Activated T-cell treated with anti-CD3 and anti-CD28 coated beads for 1 hour (primary cell): ENCODE measurements around the gene ILF2.
"Not testable (repeated sequence)": the region's sequence is repeated elsewhere in the genome, so short reads cannot be mapped to it uniquely, and the experiment has no call there.

Experiments
- DNase-seq: peaks from one replicate; pipeline ENCODE4 v3.0.0-alpha.2; 2020; ENCODE audit warnings: low read depth

ILF2 gene

DNA sequence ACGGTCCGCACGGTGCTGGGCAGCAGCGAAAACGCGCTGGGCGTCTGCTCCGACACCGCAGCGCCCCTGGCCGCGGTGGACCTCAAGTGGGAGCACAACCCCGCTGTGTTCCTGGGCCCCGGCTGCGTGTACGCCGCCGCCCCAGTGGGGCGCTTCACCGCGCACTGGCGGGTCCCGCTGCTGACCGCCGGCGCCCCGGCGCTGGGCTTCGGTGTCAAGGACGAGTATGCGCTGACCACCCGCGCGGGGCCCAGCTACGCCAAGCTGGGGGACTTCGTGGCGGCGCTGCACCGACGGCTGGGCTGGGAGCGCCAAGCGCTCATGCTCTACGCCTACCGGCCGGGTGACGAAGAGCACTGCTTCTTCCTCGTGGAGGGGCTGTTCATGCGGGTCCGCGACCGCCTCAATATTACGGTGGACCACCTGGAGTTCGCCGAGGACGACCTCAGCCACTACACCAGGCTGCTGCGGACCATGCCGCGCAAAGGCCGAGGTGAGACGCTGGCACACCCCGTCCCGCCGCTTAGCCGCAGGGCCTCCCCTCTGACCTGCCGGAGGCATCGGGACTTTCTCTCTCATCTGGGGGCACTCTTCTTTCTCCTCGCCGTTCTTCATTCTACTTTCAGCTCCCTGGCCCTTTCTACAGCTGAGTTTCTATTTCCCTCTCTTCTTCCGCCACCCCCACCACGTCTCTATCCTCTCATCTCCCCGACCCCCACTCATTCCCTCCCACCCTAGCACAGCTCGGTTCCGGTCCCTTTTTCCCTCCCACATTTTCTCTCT, 8.7 kb upstream of the ILF2 start:
- DNase-seq: no peak

DNA sequence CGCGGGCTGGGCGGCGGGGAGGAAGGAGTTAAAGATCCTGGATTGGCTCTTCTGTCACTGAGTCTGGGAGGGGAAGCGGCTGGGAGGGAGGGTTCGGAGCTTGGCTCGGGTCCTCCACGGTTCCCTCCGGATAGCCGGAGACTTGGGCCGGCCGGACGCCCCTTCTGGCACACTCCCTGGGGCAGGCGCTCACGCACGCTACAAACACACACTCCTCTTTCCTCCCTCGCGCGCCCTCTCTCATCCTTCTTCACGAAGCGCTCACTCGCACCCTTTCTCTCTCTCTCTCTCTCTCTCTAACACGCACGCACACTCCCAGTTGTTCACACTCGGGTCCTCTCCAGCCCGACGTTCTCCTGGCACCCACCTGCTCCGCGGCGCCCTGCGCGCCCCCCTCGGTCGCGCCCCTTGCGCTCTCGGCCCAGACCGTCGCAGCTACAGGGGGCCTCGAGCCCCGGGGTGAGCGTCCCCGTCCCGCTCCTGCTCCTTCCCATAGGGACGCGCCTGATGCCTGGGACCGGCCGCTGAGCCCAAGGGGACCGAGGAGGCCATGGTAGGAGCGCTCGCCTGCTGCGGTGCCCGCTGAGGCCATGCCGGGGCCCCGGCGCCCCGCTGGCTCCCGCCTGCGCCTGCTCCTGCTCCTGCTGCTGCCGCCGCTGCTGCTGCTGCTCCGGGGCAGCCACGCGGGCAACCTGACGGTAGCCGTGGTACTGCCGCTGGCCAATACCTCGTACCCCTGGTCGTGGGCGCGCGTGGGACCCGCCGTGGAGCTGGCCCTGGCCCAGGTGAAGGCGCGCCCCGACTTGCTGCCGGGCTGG, 7.9 kb upstream of the ILF2 start, which contains the start of gene NPR1:
TSS of gene NPR1 (plus strand) at position 170 of the 818 bp plus-strand sequence. CDS start at position 591, 421 bp downstream.
- no peak for DNase-seq

DNA sequence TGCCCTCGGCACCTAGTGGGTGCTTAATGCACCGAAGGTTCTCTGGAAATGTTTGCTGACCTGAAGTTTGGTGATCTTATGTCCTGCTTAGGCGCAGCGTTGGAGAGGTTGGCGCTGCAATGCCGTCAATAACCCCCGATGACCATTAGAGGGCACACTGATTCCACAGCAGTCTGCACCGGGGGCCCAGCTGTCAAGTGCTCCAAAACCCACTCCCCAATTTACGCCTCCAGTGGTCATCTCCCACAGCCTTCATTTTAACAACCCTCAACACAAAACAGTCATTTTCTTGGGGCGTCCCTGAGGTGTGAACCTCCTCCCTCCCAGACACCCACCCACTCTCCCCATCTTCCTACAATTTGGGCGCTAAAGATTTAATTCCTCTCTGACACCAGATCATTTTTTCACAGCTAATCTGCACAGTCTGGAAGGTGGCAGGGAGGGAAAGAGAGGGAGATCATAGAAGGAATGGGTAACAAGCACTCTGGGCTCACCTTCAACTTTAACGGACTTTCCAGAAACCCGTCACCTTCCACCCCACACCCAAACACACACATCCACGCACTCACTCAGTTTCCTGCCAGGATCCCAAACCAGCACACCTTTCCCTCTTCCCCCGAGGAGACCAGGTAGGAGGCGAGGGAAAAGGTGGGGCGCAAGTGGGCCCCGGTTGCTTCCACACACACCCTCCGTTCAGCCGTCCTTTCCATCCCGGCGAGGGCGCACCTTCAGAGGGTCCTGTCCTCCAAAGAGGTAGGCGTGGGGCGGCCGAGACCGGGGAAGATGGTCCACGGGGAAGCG, 7.1 kb upstream of the ILF2 start:
- DNase-seq: peak; percentile 26

- DNase-seq: no peak
Measured at GRCh38 chr1:153673511-153673910, 2.7 kb upstream of the ILF2 start.

- DNase-seq: not testable (repeated sequence)
Measured at GRCh38 chr1:153671628-153672353, 998 bp upstream of the ILF2 start.

DNA sequence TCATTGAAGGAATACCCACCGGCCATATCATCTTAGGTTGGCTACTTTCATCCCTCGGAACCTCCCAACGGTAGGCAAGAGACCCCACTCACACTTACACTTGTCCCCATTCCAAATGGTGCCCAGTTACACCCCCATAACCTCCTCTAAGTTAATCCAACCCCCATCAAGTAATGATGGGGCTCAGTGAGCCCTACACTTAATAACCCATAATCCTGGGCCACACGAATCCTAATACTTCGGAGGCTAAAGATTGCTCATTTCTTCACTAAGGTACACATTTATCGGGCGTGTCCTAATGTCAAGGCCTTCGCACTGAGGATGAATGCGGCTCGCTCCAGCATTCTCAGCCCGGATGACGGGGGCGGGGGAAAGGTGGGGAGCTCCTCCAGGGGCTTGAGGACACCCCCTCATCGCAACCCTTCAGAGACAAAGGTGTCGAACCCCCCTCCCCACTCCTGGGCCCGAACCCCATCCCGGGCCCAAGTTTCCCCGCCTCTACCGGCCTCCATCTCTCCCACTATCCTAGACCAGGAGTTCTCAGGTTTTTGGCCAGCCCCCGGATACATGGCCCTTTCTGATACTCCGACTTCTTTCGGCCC, 435 bp downstream of the ILF2 start:
- no peak for DNase-seq

DNA sequence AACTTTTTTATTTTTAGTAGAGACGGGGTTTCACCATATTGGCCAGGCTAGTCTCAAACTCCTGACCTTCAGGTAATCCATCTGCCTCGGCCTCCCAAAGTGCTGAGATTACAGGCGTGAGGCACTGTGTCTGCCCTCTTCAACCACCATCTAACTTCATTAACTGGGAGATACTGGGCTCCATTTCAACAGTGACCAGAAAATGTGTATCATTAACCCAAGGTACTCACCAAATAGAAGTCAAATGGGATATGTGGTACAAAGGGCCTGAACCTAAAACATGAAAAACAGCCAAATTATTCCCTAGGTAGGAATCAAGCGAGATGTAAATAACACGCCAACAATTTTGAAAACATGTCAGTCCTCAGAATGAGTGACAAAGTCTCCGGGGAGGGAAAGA, 1.2 kb downstream of the ILF2 start:
- DNase-seq: no peak

- not testable (repeated sequence) for DNase-seq
Measured at GRCh38 chr1:153668672-153669071, 2.1 kb downstream of the ILF2 start.

GRCh38 chr1:153667439-153667838, 3.4 kb downstream of the ILF2 start:
- no peak for DNase-seq

GRCh38 chr1:153663211-153663610, 7.6 kb downstream of the ILF2 start:
- no peak for DNase-seq

GRCh38 chr1:153662269-153662668, 8.5 kb downstream of the ILF2 start:
- no peak for DNase-seq

DNA sequence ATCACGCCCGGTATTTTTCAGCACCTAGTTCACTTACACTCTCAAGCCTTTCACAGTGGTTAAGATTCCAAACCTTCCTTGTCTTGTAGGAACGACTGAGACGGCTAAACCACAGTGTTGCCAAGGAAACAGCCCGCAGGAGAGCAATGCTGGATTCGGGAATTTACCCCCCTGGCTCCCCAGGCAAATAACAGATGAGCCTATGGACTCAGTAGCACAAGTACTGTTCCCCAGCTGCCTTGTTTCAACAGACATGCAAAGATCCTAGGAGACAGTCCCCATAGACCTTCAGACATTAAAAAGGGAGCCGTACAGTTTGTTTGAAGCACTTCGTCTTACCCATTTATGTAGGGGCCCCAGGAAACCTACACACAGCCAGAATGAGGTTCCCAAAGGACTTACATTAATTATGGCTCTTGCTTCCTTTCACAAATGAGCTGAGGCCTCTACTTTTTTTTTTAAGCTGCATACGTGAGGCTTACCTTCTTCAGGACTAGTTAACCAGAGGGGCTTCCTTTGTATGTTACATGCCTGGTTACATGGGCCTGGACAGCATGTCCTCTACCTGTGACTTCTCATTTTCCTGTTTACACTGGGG, 9.6 kb downstream of the ILF2 start:
- no peak for DNase-seq

GRCh38 chr1:153659656-153660055, 11.1 kb downstream of the ILF2 start:
- no peak for DNase-seq

DNA sequence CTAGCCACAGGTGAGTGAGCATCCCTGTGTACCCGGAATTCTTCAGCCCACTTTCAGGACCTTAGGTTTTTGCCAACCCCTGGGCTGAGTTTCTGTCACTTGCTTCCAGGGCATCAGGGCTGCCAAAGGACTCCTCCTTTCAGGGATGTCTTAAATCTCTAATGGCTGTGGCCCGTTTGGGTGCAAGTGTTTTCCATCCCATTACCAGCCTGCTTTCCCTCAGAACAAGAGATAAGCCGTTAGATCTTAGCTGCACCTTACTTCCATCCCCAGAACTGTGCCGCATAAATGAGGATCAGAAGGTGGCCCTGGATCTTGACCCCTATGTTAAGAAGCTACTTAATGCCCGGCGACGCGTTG, 11.6 kb downstream of the ILF2 start:
- no peak for DNase-seq

- peak; percentile 79 for DNase-seq
Measured at GRCh38 chr1:153658400-153659174, 12.2 kb downstream of the ILF2 start, which contains the start of gene SNAPIN. Gene SNAPIN, plus strand, starts transcription at chr1:153658703. Its CDS starts 41 bp downstream, at chr1:153658744.

DNA sequence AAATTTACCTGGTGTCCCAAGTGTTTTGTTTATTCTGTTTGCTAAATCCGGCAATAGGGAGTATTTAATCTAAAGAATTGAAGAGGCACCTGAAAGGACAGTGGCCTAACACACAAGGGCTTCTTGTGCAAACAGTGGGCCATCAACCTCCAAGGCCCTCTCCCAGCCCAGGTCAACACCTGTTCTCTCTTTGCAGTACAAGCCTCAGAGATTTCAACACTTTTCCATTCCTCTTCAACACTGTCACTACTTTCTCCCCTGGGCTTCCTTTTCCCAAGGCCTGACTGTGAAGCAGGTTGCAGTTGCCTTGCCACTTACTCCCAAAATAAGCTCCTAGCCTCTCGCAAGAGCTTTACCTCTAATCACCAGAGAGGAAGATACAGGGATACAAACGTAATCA, 15.5 kb downstream of the ILF2 start:
- DNase-seq: no peak

GRCh38 chr1:153652805-153653500, 17.8 kb downstream of the ILF2 start:
- DNase-seq: no peak

DNA sequence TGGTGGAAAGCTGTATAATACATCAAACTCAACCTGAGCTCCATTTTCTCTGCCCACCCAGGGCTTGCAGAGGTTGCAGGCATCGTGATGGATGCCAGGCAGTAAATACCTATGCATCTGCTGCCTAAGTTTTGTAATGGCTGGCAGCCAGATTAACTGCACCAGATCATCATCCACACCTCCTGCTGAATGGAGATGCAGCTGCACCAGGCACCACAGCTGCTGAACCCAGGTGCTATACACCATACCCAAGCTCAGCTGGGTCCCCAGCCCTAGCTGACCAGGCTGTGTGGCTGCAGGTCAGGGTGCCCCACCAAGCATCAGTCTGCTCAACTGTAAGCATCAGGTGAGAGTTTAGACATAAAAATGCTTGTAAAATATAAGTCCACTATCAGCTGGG, 19.0 kb downstream of the ILF2 start:
- no peak for DNase-seq

- DNase-seq: no peak
Measured at GRCh38 chr1:153649863-153650235, 20.9 kb downstream of the ILF2 start.
